HCEC 1CT (cell line): ENCODE measurements around the gene AMIGO3.
"Not testable (repeated sequence)": the region's sequence is repeated elsewhere in the genome, so short reads cannot be mapped to it uniquely, and the experiment has no call there.

Experiments
- DNase-seq: peaks from one replicate; pipeline ENCODE4 v3.0.0-alpha.2; 2017

Gene AMIGO3

DNA sequence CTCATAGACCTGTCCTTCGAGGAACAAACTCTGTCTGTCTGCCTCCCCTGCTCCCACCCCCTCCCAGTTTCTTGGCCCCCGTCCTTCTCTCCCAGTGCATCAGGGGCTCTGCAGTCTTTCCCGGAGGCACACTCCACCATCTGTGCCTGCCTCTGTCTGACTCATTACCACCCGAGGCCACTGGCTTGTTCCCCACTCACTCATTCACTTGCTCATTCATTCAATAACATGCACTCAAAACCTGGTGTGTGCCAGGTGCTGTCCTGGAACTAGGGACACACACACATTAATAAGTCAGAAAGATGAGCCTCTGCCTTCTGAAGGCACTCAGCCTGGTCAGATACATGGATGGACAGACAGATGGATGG is 12.4 kb downstream of the AMIGO3 start:
- no peak for DNase-seq

DNA sequence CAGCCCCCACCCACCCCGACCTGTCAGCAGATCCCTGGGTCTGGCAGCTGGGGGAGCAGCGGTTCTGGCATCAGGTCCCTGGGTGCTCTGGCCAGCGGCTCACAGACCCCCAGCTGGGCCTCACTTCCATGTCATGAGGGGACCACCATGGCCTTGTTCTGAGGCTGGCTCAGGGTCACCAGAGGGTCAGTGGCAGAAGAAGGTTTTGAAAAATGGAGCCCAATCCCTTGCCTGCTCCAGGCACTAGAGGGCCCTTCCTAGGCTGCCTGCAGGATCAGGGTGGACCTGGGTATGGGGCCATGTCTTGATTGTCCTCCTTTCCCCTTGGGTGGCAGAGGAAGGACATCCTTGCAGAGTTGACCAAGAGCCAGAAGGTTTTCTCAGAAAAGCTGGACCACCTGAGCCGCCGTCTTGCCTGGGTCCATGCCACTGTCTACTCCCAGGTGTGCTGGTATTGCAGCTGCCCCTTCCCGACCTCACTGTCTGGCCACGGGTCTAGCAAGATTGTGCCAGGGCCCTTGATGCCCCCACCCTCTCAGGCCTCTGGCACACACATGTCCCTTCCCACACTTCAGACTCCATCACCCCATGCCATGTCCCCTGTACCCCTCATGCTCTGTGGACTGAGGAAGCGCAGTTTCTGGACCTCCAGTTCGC is 12.9 kb downstream of the AMIGO3 start:
- no peak for DNase-seq

DNA sequence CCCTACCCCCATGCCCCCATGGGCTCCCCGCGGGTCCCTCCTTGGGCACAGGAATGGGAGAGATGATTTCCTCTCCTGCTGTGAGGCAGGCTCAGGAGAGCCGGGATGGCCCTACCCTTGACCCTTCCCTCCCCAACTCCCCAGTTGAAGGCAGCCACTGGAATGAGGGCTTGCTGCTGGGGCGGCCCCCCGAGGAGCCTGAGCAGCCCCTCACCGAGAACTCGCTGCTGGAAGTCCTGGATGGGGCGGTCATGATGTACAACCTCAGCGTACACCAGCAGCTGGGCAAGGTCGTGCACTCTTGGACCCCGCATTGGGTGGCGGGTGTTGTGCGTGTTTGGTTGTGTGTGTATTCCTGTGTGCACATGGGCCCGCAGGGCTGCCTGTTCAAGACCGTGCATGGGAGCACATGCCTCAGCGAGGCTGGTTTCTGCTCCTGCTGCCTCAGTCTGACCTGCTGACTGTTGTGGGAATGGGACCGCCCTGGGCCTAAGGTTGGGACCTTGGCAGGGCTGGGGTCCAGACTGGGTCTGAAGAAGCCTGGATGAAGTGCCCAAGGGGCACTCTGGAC is 14.0 kb downstream of the AMIGO3 start:
- no peak for DNase-seq

DNA sequence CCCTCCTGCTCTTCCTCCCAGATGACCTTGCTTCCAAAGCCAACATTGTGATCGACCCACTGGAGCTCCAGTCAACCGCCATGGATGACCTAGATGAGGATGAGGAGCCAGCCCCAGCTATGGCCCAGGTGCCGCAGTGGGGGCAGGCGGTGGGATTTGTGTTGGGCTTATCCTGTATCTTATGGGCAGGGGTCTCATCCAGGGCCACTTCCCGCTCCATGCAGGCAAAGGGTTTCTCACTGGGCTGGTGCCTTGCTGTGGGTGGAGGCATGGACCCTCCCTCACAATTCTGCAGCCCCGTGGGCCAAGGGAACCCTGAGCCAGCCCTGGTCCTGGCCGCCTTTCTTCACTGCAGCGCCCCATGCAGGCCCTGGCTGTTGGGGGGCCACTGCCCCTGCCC is 14.9 kb downstream of the AMIGO3 start:
- no peak for DNase-seq

DNA sequence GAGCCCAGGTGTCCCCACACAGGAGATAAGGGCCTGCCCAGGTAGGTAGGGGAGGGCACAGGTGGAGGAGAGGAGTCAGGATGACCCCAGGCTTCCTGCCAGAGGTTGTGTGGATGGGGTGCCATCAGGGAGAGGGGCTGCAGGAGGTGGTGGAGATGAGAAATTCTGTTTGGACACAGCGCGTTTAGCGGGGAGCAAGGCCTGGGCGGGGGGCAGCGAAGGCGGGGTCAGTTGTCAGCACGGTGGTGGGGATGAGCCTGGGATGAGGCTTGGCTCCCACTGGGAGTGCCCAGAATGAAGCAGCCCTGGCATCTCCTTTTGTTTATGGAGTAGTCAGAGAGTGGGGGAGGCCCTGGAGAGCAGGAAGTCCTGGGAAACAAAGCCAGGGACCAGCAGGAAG is 15.5 kb downstream of the AMIGO3 start:
- no peak for DNase-seq

DNA sequence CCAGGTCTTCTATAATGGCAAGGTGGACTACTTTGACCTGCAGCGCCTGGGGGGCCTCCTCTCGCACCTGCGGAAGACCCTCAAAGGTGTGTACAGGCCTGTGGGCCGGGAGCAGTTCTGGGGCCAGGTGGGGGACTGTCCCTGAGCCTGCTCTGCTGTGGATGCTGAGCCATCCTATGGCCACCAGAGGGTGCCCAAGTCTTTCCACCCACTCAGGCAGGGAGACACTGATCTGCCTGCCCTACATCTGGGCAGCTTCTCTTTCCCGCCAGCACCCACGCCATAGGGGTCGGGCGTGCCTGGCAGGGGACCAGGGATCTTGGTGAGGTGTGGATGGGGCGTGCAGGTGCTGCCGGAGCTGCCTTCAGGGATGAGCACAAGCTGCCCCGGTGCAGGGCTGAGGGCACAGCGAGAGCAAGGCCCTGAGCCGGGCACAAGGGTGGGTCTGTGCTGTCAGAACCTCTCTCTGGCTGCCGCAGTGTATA is 16.0 kb downstream of the AMIGO3 start:
- DNase-seq: peak; percentile 51

DNA sequence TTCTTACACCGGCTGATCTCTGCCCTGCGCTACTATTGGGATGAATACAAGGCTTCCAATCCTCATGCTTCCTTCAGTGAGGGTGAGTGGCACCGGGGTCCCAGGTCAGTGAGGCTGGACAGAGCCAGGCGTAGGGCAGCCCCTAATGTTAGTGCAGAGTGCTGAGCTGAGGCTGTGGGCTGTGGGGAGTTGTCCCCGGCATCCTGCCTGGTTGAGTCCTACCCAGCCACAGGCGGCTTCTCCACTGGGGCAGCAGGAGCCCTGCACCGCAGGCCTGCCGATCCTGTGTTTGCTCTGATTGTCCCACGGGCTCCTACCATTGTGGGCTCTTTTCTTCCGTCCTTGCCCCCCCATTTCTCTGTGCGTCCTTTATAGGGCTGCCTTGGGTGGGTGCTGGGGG is 16.8 kb downstream of the AMIGO3 start:
- DNase-seq: no peak

DNA sequence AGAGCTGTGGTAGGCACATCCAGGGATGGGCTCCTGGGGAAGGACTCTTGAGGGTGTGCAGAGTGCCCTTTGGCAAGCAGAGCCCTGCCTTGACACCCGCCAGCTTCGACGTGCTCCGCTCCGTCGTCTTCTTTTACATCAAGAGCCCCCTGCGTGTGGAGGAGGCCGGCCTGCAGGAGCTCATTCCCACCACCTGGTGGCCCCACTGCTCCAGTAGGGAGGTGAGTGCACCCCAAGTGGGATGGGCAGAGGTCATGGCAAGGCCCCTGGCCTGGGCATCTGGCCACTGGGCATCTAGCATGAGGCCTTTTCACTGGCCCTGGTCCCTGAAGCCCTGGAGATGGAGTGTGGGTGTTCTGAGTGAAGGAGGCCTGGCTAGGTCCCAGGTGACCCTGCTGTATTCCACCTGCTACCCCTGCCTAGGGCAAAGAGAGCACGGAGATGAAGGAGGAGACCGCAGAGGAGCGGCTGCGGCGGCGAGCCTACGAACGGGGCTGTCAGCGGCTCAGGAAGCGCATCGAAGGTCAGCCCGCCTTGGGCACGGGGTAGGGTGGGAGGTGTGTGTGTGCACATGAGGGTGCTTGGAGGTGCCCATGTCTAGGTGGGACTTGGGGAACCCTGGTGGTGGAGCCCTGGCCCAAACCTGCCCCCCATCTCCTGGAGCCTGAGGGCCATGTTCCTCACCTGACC is 18.0 kb downstream of the AMIGO3 start:
- no peak for DNase-seq

DNA sequence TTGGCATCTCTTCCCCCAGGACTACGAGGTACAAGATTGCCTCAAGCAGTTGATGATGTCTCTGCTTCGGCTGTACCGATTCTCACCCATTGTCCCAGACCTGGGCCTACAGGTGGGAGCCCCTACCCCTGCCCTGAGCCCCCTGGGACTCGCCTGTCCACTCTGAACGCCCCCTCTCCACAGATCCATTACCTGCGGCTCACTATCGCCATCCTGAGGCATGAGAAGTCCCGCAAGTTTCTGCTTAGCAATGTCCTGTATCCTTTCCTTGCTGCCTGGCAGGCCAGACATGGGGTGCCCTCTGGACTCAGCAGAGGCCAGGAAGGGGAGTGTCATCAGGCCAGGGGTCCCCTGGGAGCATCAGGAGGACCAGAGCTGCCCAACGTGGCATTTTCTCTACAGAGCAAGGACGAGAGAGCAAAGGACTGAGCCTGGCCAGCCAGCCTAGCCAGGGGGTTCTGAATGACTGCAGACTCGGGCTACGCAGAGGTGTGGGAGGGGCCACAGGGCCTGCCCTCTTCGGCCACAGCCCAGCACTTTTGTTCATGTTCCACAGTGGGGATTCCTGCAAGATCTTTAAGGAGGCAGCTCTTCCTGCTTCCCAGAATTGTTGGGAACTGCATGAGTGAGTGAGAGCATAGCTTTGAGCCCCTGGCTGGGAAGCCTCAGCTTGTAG is 18.9 kb downstream of the AMIGO3 start:
- no peak for DNase-seq

DNA sequence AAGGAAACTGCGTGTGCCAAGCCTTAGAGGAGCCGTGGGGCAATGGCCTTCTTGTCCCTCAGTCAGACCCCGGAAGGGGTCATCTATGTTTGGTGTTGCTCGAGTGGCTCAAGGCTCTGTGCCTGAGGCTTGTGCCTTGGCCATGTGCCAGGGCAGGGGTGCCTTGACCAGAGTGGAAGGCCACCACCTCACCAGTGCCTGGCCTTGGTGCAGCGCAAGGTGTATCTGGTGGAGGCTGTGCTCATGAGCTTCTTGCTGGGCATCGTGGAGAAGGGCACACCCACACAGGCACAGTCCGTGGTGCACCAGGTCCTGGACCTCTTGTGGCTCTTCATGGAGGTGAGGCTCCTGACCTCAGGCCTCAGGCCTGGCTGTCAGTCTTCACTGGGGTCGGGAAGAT is 19.5 kb downstream of the AMIGO3 start:
- DNase-seq: no peak

DNA sequence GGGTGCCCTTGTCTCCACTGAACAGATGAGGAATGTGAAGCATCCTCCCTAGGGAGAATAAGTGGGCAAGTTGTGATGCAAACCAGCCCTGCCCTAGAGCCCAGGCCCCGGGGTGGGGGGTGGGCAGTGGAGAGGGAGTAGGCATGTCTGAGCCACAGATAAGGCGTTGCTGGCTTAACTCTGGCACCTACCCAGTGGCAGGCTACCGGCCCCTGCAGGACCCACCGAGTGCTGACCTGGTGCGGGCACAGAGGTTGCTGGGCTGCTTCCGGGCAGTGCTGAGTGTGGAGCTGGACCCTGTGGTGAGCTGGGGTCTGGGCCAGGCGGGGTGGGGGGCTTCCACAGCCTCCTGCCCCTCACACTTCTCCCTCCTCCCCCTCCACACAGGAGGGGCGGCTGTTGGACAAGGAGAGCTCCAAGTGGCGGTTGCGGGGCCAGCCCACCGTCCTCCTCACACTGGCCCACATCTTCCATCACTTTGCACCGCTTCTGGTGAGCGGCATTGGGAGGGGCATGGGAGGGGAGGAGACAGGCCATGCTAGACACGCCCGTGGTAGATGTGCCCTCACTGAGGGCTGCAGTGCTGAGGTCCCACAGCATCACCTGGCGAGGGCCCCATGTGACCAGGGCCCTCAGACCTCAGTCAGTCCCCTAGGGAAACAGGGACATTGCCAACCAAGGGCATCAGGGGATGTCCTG is 20.1 kb downstream of the AMIGO3 start:
- no peak for DNase-seq

DNA sequence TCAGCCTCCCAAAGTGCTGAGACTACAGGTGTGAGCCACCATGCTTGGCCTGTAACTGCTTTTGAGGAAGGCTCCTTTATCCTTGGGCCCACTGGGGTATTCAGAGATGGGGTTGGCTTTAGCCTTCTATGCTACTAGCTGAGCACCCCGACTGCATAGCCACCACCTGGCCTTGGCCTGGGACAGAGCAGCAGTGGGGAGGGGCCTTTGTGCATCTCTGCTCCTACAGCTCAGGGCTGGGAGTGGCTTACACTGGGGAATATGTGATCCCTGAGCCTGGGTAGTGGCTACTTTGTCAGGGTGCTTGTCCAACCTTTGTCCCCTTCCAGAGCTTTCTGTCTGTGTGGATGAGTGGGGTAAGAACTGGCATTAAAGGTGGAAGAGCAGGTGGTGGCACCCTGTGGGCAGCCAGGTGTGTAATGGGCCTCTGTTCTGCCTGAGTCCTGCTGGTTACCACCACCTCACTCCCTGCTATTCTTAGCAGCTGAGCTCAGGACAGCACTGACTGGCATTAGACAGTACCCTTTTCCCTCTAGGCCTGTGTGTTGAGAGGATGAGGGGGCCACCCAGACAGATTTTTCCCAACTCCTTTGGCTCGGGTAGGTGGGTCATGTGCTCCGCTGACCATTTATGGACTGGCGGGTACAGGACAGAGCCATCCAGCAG is 24.0 kb downstream of the AMIGO3 start:
- not testable (repeated sequence) for DNase-seq

DNA sequence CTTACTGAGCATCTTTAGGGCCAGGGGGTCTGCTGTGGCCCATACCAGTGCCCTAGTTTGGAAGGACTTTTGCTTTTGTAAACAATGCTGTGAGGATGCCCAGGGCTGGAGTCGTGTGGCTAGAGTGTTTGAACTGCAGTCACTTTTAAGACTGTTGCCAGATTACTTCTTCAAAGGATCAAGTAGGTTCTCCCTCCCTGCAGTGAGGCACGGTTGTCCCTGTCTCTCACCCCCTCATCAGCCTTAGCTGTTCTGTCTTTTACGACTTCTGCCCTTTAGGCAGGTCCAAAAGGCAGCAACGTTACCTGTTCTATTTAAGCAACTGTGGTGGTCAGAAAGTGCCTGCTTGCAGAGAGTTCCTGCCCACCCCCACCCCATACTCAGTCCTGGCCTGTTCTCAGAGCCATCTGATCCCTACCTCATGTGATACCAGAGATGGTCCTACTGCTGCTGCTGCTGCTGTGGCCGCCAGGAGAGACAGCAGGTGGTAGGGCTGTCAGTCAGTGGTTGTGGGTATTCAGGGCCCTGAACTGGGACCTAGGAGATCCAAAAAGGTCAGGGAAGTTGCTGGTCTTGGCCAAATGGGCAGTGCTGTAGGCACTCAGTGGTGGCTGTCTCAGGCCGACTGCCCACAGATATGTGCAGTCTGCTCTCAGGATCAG is 24.9 kb downstream of the AMIGO3 start:
- not testable (repeated sequence) for DNase-seq

DNA sequence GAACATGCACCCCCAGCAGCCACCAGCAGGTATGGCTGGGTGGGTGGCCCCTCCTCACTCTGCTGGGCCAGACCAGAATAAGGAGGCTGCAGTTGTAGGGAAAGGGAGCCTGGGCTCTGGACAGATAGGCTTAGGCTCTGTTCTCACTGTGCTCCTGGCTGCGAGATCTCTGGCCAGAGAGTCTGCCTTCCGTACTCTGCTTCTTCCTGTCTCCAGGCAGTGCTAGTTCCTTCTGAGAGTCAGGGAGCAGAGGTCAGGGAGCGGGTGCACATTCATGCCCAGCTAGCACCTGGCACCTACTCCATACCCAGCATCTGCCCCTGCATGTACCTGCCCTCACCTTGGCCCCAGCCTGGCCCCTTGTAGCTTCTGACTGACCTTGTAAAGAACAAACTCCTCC is 28.0 kb downstream of the AMIGO3 start:
- DNase-seq: not testable (repeated sequence)

DNA sequence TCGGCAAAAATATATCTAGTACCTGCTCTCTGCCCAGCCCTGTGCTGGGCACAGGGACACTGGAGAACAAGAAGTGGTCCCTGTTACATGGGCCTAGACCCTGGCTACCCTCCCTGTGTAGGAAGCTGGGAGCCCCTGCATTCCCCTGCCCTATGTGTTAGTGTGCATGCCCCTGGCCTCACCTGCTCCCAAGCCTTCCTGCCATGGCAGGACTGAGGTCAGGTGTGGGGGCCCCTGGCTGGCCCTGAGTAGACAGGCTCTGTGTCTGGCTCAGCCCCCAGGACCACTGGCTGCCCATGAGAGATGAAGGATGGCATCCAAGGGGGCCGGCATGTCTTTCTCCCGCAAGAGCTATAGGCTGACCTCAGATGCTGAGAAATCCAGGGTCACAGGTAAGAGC is 28.6 kb downstream of the AMIGO3 start:
- not testable (repeated sequence) for DNase-seq

DNA sequence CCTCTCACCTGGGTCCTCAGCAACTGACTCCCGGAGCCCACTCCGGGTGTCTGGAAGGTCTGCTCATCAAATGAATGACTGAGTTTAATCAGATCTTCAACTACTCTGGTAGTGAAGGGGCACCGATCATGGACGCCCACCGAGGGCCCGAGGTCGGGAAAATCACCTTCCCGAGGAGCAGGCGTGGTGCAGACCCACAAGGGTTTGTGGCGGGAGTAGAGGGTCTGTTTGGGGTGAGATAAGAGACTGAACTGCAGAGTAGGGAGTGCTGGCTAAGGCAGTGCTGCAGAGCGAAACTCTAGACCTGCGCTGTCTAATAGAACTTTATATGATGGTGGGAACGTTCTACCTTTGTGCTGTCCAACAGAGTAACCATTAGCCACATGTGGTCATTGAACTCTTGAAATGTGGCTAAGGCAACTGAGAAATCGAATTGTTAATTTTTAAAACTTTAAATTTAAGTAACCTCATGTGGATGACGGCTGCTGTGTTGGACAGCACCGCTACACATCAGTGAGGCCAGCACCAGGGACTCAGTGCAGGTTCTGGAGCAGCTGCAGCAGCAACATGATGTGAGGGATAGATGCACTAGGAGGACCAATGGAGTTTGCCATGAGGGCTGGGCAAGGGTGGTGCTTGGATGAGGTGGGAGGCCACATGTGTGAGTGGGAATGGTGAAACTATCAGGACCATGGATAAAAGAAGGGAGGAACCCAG is 29.4 kb downstream of the AMIGO3 start:
- DNase-seq: not testable (repeated sequence)

DNA sequence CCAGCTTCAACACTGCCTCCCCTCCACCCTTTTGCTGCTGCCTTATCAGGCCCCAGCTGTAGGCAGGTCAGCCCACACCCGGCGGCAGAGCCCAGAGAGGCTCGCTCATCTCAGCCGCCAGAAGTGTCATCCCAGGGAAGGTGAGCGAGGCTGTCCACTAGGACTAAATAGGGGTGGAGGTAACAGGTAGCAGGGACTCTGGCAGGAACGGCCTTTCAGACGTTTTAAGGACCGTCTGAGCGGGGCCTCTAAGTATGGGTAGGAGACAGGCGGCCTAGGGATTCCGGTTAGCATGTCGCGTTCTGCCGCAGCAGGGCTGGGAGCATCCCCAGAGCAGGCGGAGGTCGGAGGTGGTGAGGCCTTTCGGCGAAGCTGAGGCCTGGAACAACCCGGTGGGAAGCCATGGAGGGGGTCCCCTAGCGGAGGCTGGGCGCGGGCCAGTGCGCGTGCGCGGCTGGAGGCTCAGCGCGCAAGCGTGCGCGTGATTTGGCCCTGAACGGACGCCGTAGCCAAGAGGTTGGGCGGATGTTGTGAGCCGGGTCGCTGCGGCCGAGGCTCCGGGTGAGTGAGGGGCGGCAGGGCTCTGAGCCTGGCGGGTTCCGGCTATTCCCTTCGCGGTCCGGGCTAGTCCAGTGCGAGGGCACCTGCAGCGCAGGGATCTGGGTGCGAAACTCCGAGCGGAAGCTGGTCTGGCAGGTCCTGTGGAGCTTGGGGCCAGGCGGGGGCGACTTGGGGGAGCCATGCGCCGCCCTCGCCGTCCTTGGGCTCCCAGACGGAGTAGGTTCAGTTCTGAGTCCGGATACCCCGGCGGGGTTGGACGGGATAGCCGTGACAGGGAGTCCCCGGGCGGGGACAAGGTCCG is 30.2 kb downstream of the AMIGO3 start, which contains the start of the genes MST1 and RNF123:
Gene MST1 (minus strand): TSS at position 429 of the 862 bp plus-strand sequence. CDS start 783 bp downstream, outside the sequence.
Gene RNF123 (plus strand): TSS at position 512 of the 862 bp plus-strand sequence. CDS start 1,609 bp downstream, outside the sequence.
- DNase-seq: peak; percentile 79

DNA sequence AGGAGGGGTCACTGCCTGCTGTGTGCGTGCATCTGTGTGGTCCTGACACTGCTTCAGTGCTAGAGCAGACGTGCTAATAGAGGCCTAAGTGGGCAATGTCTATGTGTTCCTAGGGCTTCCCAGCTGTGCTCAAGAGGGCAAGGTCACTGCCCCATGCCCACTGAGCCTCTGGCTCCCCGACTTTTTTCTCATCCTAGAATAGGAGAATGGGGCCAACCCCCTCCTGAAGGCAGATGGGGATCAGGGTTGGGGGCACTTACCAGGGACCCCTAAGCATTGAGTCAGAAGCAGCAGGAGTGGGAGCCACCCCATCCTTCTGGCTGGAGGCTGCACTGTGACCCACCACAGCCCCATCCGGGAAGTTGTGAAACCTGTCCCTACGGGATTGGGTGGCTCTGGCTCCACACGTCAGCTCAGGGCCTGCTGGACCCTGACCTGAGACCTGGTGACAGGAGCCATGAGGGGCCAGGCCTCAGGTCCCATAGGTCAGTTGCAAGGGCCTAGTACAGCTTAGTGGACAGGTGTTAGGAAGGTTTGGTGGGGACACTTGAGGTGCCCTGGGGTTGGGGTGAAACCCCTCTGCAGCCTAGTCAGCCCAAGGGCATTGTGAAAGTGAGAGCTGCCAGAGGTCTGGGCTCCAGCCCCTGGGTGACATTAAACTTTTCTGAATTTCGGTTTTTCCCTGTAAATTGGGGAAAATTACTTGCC is 31.0 kb downstream of the AMIGO3 start:
- not testable (repeated sequence) for DNase-seq

DNA sequence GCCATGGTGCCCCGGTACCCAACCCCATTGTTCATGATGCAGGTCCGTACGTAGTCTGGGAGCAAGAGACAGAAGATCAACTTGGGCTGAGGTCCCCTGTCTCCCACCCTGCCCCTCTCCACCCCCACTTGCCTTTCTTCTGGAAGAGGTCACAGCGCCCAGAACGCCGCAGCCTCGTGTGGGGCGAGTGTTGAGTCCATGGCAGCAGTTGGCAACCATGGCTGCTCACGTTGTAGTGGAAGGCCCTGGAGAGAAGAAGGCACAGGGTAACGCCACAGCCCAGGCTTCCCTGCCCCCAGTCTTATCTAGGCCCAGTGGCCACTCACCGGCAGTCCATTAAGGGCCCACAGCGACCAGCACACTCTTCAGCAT is 32.1 kb downstream of the AMIGO3 start:
- DNase-seq: not testable (repeated sequence)
